ENCODE results near the gene XNDC1N.

DNA sequence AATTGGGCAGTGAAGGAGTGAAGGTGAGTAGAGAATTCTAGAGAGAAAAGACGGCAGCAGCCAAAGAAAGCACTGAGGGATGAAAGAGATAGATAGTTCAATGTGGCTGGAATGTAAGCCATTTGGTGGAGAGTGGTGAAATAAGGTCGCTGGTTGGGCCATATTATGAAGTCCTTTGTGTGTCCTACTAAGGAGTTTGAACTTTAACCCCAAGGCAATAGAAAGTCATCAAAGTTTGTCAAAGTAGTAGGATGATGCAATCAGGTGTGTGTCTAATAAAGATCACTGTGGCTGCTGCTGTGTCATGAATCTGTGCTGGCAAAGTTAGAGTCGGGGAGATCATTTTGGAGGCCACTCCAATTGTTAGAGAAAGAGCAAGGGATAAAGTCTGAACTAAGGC, 19.1 kb upstream of the XNDC1N start:
- TF ChIP-seq, protein P1, sequence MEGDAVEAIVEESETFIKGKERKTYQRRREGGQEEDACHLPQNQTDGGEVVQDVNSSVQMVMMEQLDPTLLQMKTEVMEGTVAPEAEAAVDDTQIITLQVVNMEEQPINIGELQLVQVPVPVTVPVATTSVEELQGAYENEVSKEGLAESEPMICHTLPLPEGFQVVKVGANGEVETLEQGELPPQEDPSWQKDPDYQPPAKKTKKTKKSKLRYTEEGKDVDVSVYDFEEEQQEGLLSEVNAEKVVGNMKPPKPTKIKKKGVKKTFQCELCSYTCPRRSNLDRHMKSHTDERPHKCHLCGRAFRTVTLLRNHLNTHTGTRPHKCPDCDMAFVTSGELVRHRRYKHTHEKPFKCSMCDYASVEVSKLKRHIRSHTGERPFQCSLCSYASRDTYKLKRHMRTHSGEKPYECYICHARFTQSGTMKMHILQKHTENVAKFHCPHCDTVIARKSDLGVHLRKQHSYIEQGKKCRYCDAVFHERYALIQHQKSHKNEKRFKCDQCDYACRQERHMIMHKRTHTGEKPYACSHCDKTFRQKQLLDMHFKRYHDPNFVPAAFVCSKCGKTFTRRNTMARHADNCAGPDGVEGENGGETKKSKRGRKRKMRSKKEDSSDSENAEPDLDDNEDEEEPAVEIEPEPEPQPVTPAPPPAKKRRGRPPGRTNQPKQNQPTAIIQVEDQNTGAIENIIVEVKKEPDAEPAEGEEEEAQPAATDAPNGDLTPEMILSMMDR (IDR thresholded peaks at IDR 0.05 in 8 of 11, conservative IDR thresholded peaks at IDR 0.05 in 3 of 11): no peak
- TF ChIP-seq POLR2AphosphoS5 (IDR thresholded peaks at IDR 0.05) (no peak), POLR2A (IDR thresholded peaks at IDR 0.05) (no peak)

Measured in spleen (tissue), 7 donors.